Uterus (tissue), 4 donors: Measurements from ENCODE around the gene OR2AJ1. TPM values are rescaled to one million over a fixed set of nuclear protein-coding genes. Genes with fewer than 3 reads are reported as not detected.

Experiments
- DNase-seq, 2 donors: peaks; one replicate each; pipeline ENCODE4 v3.0.0-alpha.2; 2019 to 2020
- H3K27ac ChIP-seq, 2 donors: fragments of 200-600 bp; sonication (generic); 1 replicate in 1 of 2; 2 replicates in 1 of 2; pipeline ENCODE4 v1.5.1; 2016 to 2018
- H3K27me3 ChIP-seq, 2 donors: fragments of 200-600 bp; sonication (generic); one replicate each; pipeline ENCODE4 v1.5.1; 2018 to 2019; ENCODE audit warnings: control low read depth in 1 of 2
- H3K36me3 ChIP-seq, 2 donors: fragments of 200-600 bp; sonication (generic); one replicate each; pipeline ENCODE4 v1.5.1; 2019; ENCODE audit warnings: control low read depth in 1 of 2
- H3K4me1 ChIP-seq, 2 donors: fragments of 200-600 bp; sonication (generic); one replicate each; pipeline ENCODE4 v1.5.1; 2018 to 2019; ENCODE audit warnings: control low read depth in 1 of 2
- H3K4me3 ChIP-seq, 2 donors: fragments of 200-600 bp; sonication (generic); 1 replicate in 1 of 2; 2 replicates in 1 of 2; pipeline ENCODE4 v1.5.1; 2018 to 2019; ENCODE audit warnings: mild to moderate bottlenecking in 1 of 2
- H3K9me3 ChIP-seq, 2 donors: fragments of 200-600 bp; sonication (generic); one replicate each; pipeline ENCODE4 v1.5.1; 2019; ENCODE audit warnings: control low read depth in 1 of 2
- CTCF ChIP-seq, 4 experiments: fragments of 200-600 bp in 2 of 4; fragments of 450-650 bp in 2 of 4; sonication (generic) in 2 of 4; IDR thresholded peaks; one replicate each; pipeline ENCODE4 v1.5.1; 2016 to 2019; ENCODE audit warnings: antibody characterized with exemption in 4 of 4, mild to moderate bottlenecking in 2 of 4, moderate library complexity in 1 of 4
- POLR2A ChIP-seq, 2 donors: fragments of 450-650 bp; IDR thresholded peaks; one replicate each; pipeline ENCODE4 v1.6.1; 2016; ENCODE audit warnings: antibody characterized with exemption in 2 of 2, mild to moderate bottlenecking in 1 of 2, moderate library complexity in 1 of 2
- intact Hi-C: fragments of 100-400 bp; cut with DNase I; formaldehyde crosslinking; loops from one replicate; pipeline ENCODE4 v1.15.1; 2023; ENCODE audit warnings: low total_unique reads
- total RNA-seq, 4 donors: library from RNA; depleted of rRNA in 3 of 4; stranded (reverse); fragments of >200 nt in 3 of 4; gene quantifications; one replicate each; pipeline versions ENCODE4 v1.1.0 to v1.2.4, GENCODE V29; 2014 to 2023
- donor health status: DM: yes; HTN: yes; CAD: no.

OR2AJ1 gene
- not detected for total RNA-seq

- H3K36me3 ChIP-seq = no peaks in the 10 kb centered on the region
- TF ChIP-seq CTCF (IDR thresholded peaks at IDR 0.05) = no peak
- TF ChIP-seq POLR2A (IDR thresholded peaks at IDR 0.05) = no peak
- H3K4me3 ChIP-seq = no peak within 1 kb of the TSS
- no peak within 1 kb of the TSS for H3K27ac ChIP-seq
- H3K4me1 ChIP-seq = no peaks in the 10 kb centered on the region
- H3K27me3 ChIP-seq = no peaks in the 10 kb centered on the region
- DNase-seq = no peak
- intact Hi-C loops = no loop called here
- H3K9me3 ChIP-seq = no peaks in the 10 kb centered on the region
Measured at GRCh38 chr1:247924868-247925267, at the start of gene OR2AJ1. OR2AJ1 (plus strand) TSS chr1:247924889; CDS start chr1:247933769, 8,880 bp downstream.

GRCh38 chr1:247883346-247883745 lies 41.3 kb upstream of the OR2AJ1 start:
- DNase-seq = no peak
- Histone ChIP-seq H3K27ac (no peak overlapping the region), H3K36me3 (no peaks in the 10 kb centered on the region), H3K9me3 (no peaks in the 10 kb centered on the region), H3K4me1 (no peaks in the 10 kb centered on the region), H3K4me3 (no peak overlapping the region), H3K27me3 (no peaks in the 10 kb centered on the region)
- TF ChIP-seq POLR2A (IDR thresholded peaks at IDR 0.05) (no peak), CTCF (IDR thresholded peaks at IDR 0.05) (no peak)
- intact Hi-C loops = no loop called here

GRCh38 chr1:247884797-247885413 lies 39.8 kb upstream of the OR2AJ1 start:
- intact Hi-C loops = no loop called here
- no peak for TF ChIP-seq POLR2A (IDR thresholded peaks at IDR 0.05)
- TF ChIP-seq CTCF (IDR thresholded peaks at IDR 0.05) = no peak
- H3K27ac ChIP-seq = no peak overlapping the region
- H3K4me1 ChIP-seq = no peaks in the 10 kb centered on the region
- no peaks in the 10 kb centered on the region for H3K9me3 ChIP-seq
- no peak for DNase-seq
- no peaks in the 10 kb centered on the region for H3K27me3 ChIP-seq
- H3K4me3 ChIP-seq = no peak overlapping the region
- no peaks in the 10 kb centered on the region for H3K36me3 ChIP-seq

GRCh38 chr1:247895163-247895637 lies 29.5 kb upstream of the OR2AJ1 start, which contains the start of gene OR2W3:
OR2W3 (plus strand) TSS chr1:247895587; CDS start chr1:247895587, 0 bp downstream.
- Histone ChIP-seq H3K27ac (no peak within 1 kb of the TSS), H3K9me3 (no peaks in the 10 kb centered on the region), H3K4me3 (no peak within 1 kb of the TSS), H3K36me3 (no peaks in the 10 kb centered on the region), H3K27me3 (no peaks in the 10 kb centered on the region), H3K4me1 (no peaks in the 10 kb centered on the region)
- TF ChIP-seq POLR2A (IDR thresholded peaks at IDR 0.05) (no peak), CTCF (IDR thresholded peaks at IDR 0.05) (no peak)
- no peak for DNase-seq
- intact Hi-C loops = no loop called here

GRCh38 chr1:247895976-247896375 lies 28.7 kb upstream of the OR2AJ1 start:
- H3K9me3 ChIP-seq = no peaks in the 10 kb centered on the region
- intact Hi-C loops = no loop called here
- H3K36me3 ChIP-seq = no peaks in the 10 kb centered on the region
- H3K4me3 ChIP-seq = no peak overlapping the region
- DNase-seq = no peak
- H3K4me1 ChIP-seq = no peaks in the 10 kb centered on the region
- no peaks in the 10 kb centered on the region for H3K27me3 ChIP-seq
- TF ChIP-seq CTCF (IDR thresholded peaks at IDR 0.05) = no peak
- TF ChIP-seq POLR2A (IDR thresholded peaks at IDR 0.05) = no peak
- no peak overlapping the region for H3K27ac ChIP-seq
